B cell (primary cell): ENCODE measurements around the gene KDM4D.

ENCODE experiments used
- EZH2 ChIP-seq: IDR thresholded peaks from 2 replicates; pipeline ENCODE4 v1.6.1; 2012; ENCODE audit warnings: borderline replicate concordance, low read depth, mild to moderate bottlenecking, moderate library complexity, low read length; ENCODE audit not compliant: insufficient read depth, poor library complexity, severe bottlenecking
- TF ChIP-seq, protein P1 (sequence below): fragments of 200-600 bp; IDR thresholded peaks from one replicate; pipeline ENCODE4 v1.8.0; 2022; ENCODE audit warnings: antibody characterized with exemption, mild to moderate bottlenecking

DNA sequence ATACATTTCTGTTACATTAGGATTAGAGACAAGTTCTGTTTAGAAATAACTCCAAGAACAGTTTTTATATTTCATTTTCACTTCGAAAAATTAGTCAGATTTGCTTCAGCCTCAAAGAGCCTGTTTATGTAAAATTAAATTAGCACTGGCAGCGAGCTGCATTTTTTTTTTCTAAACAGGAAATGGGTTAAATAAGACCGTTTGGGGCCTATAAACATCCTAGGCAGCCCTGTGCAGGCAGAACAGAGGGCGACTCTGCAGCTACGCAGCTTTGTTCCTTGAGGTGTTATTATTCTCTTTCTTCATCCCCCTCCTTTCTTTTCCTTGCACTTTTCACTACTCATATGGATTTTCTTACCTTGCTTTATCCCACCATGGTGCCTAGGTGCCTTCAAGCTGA is 48.9 kb upstream of the KDM4D start:
- TF ChIP-seq, protein P1, sequence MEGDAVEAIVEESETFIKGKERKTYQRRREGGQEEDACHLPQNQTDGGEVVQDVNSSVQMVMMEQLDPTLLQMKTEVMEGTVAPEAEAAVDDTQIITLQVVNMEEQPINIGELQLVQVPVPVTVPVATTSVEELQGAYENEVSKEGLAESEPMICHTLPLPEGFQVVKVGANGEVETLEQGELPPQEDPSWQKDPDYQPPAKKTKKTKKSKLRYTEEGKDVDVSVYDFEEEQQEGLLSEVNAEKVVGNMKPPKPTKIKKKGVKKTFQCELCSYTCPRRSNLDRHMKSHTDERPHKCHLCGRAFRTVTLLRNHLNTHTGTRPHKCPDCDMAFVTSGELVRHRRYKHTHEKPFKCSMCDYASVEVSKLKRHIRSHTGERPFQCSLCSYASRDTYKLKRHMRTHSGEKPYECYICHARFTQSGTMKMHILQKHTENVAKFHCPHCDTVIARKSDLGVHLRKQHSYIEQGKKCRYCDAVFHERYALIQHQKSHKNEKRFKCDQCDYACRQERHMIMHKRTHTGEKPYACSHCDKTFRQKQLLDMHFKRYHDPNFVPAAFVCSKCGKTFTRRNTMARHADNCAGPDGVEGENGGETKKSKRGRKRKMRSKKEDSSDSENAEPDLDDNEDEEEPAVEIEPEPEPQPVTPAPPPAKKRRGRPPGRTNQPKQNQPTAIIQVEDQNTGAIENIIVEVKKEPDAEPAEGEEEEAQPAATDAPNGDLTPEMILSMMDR = no peak
- TF ChIP-seq EZH2 = no peak
